Retinal pigment epithelial cell (primary cell): ENCODE measurements around the gene NAV3.

ENCODE experiments used
- DNase-seq: peaks from one replicate; pipeline ENCODE4 v3.0.0-alpha.2; 2010; ENCODE audit warnings: low read depth
- H3K4me3 ChIP-seq: 2 replicates; pipeline ENCODE4 v1.5.1; 2011; ENCODE audit warnings: mild to moderate bottlenecking, low read length, control low read depth, moderate library complexity
- TF ChIP-seq, protein P1 (sequence below): conservative IDR thresholded peaks from 2 replicates; pipeline ENCODE4 v1.5.1; 2011; ENCODE audit warnings: low read depth, low read length, control low read depth, inconsistent platforms

NAV3 gene

DNA sequence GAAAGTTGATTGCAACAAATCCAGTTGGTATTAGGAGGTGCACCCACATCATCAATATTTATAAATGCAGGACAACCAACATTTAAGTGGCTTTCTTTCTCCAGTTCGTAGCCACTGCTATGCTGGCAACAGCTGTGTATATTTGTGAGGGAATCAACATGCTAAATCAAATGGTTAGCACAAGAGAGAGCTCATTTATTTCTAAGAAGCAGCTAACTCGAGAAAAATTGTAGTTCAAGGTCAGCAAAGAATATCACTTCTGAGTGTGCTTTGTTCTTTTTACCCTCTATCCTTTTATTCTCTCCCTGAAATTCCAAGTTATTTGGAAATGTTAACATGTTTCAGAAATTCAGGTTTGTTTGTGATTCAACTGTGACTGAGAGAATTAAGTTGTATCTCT, 137.3 kb downstream of the NAV3 start:
- H3K4me3 ChIP-seq, result peak overlapping the region; percentile 30
- TF ChIP-seq, protein P1, sequence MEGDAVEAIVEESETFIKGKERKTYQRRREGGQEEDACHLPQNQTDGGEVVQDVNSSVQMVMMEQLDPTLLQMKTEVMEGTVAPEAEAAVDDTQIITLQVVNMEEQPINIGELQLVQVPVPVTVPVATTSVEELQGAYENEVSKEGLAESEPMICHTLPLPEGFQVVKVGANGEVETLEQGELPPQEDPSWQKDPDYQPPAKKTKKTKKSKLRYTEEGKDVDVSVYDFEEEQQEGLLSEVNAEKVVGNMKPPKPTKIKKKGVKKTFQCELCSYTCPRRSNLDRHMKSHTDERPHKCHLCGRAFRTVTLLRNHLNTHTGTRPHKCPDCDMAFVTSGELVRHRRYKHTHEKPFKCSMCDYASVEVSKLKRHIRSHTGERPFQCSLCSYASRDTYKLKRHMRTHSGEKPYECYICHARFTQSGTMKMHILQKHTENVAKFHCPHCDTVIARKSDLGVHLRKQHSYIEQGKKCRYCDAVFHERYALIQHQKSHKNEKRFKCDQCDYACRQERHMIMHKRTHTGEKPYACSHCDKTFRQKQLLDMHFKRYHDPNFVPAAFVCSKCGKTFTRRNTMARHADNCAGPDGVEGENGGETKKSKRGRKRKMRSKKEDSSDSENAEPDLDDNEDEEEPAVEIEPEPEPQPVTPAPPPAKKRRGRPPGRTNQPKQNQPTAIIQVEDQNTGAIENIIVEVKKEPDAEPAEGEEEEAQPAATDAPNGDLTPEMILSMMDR, result no peak
- DNase-seq, result no peak

DNA sequence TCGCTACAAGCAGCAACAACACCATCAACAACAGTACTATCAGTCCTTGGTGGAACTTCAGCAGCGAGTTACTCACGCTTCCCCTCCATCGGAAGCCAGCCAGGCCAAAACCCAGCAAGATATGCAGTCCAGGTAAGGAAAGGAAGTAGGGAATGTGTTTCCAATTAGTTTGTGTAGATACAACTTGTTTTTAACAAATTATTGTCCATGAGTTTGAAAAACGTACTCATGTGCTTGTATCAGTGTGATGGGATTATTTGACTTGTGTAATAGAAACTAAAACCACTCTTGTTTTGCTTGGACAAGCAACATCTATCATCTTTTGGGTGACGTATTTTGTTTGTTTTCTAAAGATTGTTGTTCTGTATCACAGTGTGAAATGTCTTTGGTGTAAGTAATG, 137.9 kb downstream of the NAV3 start:
- TF ChIP-seq, protein P1, result no peak
- DNase-seq, result no peak
- peak overlapping the region; percentile 30 for H3K4me3 ChIP-seq

DNA sequence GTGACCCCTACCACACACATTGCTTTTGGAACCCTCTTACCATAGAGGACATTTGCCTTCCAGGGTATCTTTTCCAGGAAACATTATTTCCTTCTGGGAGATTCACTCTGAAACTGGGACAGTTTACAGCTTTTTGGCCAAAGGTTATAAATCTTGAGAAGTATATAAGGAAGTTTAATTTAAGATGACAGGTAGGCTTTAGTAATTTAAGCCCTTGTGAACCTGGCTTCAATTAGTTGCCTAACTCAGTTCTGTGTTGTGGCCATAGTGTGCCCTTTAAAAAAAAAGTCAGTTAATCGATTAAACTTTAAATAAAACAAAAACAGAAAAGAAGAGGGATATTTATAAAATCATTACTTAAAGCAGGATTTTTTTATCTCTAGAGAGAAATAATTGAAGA, 142.9 kb downstream of the NAV3 start:
- DNase-seq, result no peak
- TF ChIP-seq, protein P1, result no peak
- H3K4me3 ChIP-seq, result no peak overlapping the region

DNA sequence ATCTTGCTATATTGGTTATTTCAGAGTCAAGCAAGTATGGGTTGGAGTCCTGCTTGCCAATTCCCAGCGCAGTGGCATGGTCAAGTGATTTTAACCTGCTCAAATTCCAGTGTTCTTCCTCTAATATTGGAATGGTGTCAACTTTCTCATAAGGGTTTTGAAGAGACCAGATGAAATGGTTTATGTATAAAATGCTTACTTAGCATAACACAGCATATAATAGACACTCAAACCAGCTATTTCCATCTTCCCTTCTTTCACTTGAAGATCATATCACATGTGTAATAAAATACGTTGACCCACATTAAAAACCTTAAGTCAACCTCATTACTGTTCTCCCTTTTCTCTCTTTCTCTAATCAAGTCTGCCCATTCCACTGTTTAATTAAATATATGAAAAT, 144.0 kb downstream of the NAV3 start:
- no peak for DNase-seq
- H3K4me3 ChIP-seq, result no peak overlapping the region
- TF ChIP-seq, protein P1, result no peak

DNA sequence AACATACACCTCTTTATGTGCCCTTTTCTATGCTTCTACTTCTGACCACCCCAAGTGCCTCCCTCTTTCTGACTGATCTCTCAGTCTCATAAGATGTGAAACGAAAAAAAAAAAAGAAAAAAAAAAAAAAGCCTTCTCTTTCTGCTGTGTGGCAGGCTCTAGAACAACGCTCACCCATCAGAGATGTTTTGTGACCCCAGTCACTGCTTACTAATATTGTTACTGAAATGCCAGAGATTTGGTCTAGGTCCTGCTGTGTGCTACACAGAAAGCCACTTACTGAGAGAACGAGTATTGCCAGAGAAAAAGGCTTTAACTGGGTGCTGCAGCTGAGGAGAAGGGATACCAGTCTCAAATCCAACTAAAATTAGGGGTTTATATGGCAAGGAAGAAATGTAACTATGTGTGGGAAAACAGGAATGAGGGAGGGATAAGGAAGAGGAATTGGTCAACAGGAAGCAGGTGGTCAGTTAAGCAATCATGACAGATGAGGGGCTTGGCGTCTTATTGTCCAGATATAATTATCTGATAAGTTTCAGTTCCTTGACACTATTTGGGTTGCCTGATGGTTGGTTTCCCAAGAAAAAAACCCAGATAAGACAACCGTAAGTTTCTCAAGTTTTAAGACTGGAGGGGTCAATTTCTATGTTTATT, 149.0 kb downstream of the NAV3 start:
- DNase-seq, result no peak
- no peak overlapping the region for H3K4me3 ChIP-seq
- TF ChIP-seq, protein P1, result no peak

DNA sequence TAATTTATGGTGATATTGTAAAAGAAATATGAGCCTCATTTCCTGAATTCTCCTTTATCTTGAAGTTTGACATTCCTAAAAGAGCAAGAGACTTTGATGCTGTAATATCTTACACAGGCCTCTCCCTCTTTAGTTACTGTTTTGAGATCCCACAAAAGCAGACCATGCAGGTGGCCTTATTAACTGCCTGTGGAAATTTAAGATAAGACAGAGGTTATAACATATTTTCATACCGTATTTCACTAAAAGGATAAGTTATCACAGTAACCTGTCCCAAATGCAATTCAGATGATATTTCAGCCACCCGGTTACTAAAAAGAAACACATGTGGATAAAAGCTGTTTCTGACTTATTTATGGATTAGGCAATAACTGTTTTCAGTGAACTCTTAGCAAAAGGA, 150.1 kb downstream of the NAV3 start:
- no peak overlapping the region for H3K4me3 ChIP-seq
- TF ChIP-seq, protein P1, result no peak
- no peak for DNase-seq

DNA sequence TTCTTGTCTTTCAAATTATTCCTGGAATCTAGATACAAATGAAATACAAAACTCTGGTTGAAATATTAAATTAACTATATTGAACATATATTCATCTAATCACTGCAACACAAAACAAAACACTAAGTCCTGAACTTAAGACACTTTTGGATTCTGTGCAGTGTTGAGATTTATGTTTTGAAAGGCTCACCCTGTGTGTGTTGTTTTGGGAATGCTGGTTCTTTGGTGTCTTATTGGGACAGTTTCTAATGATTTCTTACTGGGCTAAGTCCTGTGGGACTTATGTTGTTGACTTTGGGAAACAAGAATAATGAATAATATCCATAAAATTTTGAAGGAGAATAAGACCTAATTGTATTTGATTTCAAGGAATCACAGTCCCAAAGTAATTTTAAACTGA, 153.2 kb downstream of the NAV3 start:
- no peak for DNase-seq
- H3K4me3 ChIP-seq, result no peak overlapping the region
- TF ChIP-seq, protein P1, result no peak
